Ammon's horn (tissue), 1 donor: ENCODE measurements around the gene TRAPPC2L.

ENCODE experiments used
- DNase-seq: peaks from one replicate; pipeline ENCODE4 v3.0.0-alpha.2; 2016; ENCODE audit warnings: low spot score

TRAPPC2L gene

DNA sequence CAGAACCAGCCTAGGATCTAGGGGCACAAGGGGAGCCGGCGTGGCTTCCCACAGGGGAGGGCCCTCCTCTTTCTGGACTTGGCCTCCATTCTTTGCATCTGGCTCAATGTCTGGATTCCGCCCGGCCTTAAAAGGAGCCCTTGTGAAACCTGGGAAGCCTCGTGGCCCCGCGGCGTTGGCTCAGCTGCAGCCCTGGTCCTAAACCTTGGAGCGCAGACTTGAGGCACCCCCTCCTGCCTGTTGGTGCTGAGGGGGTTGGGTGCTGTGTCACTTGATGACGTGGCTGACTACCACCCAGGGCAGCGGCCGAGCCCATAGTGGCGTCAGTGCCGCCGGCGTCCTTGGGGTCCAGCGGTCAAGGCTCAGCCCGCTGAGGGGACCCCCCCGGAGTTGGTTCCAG lies 4.4 kb downstream of the TRAPPC2L start:
- DNase-seq = no peak

DNA sequence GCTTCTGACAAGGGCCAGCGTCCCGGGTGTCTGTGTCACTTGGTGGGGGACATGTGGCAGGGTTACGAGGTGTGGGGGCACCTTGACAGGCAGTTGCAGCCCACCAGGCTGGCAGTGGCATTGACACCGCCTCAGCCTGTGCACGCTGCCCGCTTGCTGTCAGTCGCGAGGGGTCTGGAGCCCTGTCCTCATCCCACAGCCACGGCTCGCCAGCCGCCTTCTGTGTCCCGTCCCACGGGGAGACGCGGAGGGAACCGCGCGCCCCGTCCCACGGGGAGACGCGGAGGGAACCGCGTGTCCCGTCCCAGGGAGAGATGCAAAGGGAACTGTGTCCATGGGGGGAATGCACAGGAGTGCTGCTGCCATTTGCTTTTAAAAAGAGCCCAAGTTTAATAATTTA lies 6.0 kb downstream of the TRAPPC2L start:
- no peak for DNase-seq

DNA sequence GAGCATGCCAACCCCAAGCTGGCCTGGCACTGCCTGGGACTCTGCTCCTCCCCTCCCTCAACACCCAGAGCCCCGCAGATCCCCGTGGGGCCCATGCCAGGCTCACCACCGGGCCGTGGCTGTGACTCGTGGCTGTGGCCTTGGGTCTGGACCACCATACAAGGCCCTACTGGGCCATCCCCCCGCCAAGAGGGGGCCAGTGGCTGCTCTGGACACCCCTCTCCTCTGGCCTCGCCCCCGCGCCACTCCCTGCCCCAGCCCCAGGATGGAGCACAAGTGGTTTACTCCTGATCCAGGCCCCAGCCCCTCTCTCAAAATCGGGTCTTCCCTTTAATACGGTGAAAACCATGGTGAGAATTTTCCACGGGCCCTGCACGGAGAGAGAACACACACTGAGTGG lies 6.5 kb downstream of the TRAPPC2L start:
- DNase-seq = no peak

DNA sequence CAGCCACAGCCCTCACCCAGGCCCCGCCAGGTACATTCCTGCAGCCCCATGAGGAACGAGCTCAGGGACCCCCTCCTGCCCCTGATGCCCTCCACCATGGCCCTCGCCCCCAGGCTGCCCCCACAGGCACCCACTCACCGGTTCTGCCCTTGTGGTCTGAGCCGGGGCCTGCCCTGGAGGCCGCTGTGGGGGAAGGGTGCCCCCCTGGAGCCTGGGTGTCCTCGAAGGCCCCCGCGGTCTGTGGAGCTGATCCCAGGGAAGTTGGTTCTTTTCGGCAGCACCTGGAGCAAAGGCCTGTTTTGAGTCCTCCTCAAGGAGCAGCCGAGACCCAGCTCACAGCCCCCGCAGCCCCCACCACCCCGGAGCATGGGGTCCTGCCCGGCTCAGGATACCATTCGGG lies 7.2 kb downstream of the TRAPPC2L start:
- DNase-seq = no peak

DNA sequence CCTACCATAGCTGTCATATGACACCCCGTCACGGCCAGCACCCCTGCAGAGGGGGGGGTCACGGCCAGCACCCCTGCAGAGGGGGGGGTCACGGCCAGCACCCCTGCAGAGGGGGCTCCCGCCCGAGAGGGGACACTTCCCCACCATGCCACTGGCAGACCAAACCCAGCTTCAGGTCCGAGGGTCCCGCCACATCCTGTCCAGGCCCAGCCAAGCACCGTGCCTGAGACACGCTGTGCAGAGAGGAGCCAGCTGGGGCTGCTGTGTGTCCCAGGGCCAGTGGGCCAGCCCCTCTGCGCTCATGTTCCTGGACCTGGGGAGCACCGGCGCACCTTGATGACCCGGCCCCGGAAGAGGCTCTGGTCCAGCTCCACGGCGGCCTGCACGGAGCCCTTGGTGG lies 7.6 kb downstream of the TRAPPC2L start:
- DNase-seq = no peak

DNA sequence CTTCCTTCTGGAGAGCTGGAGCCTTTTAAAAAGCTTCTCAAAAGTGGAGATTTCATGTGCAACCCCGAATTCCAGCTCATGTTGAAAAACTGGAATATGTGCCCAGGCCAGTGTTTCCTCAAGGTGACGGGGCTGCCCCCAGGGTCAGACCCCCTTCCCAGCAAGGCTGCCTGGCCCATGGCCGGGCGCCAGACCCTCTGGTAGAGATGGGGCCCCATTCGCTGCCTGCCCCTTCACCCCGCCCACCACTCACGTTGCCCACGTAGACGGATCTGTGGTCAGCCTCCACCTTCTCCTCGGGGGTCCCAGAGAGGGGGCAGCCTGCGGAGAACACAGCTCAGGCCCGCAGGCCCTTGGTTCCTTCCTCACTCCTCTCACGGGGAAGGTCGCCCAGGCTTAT lies 8.4 kb downstream of the TRAPPC2L start:
- DNase-seq = no peak

DNA sequence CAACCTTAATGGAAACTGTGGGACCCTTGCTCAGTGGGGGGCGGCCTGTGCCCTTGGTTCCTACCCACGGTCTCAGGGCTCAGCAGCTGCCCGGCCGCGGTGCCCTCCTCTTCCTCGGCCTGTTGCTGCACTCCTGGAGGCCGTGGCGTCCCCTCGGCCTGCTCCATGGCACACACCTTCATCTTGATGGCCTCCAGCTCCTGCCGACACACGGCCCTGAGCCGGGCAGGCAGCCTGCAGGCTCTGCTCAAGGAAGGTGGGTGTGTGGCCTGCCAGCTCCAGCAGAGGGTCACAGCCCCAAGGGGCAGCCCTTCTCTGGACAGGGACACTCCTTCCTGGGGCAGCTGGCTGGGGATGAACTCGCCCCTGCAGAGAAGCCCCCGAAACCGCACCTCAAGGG lies 8.8 kb downstream of the TRAPPC2L start:
- DNase-seq = no peak

DNA sequence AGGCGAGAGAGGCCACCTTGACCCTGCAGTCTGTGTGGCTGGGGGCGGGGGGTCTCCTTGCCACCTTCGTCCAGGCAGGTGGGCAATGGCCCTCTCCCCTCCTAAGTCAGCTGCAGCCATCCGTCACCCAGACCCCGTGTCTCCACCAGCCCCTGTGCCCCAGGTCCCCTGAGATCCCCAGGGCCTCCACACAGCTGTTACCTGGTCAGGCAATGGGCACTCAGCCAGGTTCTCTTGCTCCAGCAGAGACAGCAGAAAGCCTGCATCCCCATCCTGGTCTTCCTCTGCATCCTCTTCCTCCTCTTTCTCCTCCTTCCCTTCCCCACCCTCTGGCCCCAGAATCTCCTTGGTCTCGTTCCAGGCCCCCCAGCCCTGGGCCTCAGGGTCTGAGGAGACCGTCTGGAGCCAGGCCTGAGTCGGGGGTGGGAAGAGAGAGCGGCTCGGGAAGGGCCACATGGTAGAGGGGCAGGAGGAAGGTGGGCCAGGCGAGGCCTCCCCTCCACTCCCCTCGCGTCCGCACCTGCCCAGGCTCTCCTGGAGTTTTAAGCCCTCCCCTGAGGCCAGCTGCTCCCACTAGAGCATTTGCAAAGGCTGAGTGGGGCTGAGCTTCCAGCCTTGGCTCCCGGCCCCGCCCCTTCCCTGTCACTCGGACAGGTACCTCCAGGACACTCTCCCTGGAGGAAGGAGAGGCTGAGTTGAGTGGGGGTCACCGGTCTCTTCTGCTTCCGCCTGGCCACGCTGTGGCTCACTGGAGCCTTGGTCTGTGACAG lies 9.4 kb downstream of the TRAPPC2L start, which contains the start of gene PABPN1L:
Gene PABPN1L, minus strand, starts transcription at position 510 of the 770 bp plus-strand sequence. Its CDS starts 54 bp downstream, at position 456.
- no peak for DNase-seq

DNA sequence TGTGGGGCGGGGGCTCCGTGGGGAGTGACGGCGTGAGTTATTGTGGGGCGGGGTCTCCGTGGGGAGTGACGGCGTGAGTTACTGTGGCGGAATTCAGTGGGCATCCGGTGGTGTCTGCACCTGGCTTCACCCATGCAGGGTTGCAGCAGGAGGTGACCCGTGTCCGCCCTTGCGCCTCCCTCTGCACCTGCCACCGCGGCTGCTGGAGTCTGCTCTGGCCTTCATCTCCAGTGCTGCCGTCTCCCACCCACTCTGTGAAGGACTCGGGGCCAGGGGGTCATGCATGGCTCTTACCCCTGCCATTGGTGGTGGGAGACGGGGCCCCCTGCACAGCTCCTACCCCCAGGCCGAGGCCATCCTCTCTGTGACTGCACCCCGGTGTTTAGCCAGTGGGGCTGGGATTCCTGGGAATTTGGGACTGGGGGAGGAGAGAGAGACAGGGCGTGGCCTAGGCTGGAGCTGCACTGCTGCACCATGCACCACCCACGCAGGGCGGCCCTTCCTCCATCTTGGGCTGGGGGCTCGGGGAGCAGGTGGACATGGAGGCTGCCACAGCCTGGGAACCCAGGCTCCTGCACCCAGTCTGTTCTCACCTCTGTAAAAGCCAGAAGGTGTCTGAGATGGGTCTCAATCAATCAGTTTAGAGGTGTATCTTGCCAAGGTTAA lies 10.8 kb downstream of the TRAPPC2L start:
- no peak for DNase-seq

DNA sequence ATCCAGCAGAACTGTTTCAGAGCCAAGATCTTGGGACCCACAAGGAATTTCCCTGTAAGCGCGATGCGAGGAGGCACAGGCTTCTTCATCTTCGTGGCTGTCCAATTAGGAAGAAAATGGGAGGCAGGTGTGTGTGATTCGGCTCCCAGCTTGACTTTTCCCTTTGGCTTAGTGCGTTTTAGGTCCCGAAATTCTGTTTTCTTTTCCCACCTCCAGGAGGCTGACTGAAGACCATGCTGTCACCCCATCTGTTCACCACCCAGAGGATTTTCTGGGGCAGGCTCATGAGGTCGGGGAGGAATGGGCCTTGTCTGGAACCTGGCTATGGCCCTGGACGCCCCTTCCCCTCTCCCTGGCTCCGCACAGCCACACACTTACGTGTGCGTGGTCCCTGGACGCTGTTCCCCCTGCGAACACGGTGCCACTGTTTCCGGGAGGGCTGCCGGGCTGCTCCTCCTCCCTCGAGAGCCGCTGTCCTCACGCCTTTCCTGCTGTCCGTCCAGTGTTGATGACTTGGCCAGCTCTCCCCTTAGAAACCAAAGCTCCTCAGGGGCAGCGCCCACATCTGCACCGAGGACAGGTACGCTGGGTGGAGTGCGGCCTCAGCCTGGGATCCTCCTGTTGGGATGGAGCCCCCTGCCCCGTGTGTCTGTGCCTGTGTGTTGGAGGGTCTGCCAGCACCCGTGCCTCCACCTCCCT lies 12.2 kb downstream of the TRAPPC2L start:
- no peak for DNase-seq

DNA sequence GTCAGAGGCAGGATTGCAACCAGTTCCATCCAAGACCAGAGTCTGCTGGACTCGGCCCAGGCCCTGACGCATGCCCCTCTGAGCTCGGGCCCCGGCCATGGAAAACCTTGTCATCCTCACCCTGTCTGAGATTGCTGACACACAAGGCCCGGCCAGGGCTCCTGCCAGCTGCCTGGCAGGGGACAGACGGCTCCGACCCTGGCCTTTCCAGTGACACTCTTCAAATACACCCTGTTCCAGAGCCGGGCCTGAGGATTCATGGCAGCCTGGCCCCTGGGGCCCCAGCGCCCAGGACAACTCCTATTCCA lies 12.7 kb downstream of the TRAPPC2L start:
- DNase-seq = no peak

DNA sequence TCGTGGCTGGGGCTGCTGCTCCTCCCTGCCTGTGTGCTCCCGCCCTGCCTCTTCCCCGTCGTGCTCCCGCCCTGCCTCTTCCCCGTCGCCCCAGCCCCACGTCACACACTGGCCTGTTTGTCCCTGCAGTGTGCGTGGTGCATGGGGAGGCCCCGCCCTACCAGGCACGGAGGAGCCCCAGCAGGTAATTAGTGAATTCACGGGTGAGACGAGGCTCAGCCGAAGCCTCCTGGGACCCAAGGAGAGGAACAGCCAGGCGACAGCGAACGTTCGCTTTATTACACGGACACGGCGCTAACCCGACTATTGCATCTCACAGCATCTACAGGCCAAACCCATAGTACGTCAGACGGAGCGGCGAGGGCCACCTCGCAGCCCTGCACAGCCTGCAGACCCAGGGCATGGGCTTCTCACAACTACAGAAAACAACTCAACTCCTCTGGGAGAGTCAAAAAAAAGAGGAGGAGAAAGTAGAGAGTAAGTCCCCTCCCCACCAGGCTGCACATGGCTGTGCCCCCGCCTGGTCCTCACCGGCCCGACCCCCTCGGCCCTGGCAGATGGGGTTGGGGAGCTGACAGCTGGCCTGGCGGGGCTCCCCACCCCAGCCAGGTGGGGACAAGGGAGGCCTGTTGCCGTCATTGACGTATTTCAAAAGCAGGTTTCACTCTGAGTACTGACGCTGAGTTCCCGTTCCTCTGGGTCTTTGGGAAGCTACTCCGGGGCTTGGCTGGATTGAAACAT lies 13.9 kb downstream of the TRAPPC2L start:
- DNase-seq = no peak

DNA sequence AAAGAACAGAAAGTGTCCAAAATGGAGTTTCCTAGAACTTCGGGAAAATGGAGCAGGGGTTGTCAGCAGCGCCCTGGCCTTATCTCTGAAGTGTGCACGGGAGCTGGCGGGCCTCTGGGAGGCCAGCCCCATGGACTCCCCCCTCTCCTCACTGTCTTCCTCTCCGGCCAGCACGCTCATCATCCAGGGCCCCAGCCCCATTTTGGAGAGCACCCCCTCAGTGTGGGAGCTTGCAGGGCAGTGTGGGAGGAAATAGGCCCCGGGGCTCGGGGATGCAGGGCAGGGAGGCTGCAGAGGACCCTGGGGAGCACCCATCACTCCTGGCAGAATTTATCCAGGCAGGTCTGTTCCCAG lies 14.4 kb downstream of the TRAPPC2L start:
- DNase-seq = no peak

DNA sequence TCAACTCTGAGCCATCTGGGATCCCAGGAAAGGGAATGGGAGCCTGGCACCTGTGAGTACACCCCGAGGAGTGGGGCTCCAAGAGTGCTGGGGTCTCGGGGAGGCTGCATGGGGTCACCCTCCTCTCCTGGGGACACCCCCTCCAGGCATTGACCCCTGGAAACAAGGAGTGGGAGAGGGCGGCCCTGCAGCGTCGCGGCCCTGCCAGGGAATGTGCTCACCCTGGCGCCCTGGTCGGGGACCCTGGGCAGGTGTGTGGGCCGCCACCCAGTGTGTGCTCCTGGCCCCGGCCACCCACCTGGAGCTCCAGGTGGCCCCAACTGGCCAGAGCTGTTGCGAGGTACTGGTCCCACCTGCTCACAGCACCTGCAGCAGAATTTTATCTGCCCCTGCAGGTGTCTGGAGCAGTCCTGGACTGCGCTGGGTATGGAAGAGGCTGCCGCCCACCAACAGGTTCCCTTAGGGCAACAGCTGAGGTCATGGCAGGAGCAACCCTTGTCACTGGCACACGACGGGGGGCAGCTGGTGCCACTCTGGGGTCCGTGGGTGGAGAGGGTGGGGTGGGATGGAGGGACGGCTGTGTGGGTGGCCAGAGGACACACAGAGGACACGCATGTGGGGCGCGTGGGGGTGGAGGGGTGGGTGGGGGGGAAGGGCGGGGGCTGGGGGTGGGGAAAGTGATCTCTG lies 14.9 kb downstream of the TRAPPC2L start:
- no peak for DNase-seq

DNA sequence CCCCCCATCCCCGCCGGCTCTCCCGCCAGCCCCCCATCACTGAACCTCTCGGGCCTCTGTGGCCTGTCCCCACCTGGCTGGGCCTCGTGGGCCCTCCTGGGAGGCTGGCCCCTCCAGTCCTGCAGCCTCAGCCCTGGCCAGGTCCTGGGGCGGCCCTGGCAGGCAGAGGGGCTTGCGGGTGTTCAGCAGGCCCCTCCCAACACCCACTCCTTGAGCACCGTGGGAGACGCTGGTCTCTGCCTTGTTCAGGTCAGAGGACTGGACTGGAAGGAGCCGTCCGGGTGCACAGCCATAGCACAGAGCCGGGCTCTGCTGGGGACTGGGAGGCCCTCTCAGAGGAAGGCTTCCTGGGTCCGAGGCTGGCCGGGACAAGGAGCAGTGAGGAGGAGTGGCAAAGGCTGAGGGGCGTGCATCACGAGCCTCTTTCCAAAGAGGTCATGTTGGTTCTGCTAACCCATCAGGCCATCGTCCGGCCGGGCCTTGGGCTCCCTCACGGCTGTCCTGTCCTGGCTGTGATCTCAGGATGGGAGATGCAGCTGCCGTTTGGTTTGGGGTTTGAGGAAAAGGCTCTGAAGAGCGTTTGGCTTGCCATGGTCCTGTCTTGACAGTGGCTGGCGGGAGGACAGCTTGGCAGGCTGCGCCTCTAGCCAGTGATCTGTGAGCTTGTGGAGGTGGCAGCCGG lies 15.9 kb downstream of the TRAPPC2L start:
- no peak for DNase-seq

DNA sequence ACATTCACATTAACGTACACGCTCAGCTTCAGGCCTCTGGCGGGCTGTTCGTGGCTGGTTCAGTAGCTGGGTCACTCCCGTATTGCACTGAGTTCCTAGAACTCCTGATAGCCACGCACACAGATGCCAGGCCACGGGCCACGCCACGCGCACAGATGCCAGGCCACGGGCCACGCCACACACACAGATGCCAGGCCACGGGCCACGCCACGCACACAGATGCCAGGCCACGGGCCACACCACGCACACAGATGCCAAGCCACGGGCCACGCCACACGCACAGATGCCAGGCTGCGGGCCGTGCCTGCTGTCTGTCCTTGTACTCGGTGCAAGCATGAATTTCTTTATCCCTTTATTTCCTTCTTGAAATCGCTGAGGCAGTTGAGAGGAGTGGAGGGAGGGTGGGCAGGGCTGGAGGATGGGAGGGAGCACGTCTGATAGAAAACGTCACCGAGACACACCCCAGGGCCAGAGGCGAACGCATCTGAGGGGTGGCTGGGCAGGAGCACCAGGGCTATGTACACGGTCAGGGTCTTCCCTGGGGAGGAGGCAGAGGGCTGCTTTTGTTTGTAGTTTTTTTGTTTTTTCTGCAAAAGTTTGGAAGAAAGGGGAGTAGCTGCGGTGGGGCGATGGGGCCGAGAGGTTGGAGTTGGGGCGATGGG lies 18.1 kb downstream of the TRAPPC2L start:
- no peak for DNase-seq

DNA sequence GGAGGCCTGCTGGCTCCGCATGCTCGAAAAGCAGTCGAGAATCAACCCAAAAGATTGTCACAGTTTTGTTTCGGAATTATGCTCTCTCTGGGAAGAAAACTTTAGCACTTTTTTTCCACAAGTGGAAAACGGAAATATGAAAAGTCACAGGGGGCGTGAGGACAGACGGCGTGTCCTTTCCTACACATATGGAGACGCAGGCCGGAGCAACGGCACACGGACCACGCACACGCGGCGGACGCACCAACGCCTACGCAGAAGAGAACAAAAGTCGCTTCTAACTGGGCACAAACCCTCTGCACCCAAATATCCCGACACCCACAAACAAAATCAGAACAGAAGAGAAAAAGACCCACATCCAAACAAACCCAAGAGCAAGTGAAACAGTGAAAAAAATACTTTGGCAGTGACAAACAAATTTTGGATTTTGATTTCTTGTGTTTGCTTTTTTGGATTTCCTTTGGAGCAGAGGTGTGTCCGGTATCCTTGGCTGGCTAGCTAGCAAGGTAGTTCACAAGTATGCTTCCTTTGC lies 18.8 kb downstream of the TRAPPC2L start:
- DNase-seq = no peak

DNA sequence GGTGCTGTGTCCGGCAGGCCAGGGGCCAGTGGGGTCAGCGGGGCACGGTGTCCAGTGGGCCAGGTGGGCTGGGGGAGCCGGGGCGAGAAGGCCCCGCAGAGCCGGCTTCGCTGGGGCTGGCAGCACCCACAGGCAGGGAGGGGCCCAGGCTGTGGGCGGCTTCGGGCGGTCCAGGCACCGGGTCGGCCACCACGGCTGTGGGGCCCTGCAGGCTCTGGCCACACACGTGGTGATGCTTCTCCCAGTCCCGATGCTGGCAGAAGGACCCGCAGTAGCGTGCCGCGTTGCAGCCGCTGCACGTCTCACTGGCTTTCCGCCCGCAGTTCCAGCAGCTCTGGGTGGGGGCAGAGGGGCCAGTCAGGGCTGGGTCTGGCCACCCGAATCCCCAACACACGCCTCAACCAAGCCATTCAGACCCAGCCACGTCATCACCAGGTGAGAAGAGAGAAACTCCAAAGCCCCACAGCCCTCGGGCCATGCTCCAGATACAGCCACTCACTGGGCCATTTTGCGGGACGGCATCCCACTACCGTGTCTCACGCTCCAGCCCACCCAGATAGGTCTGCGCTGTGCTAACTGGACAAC lies 20.1 kb downstream of the TRAPPC2L start:
- DNase-seq = no peak

DNA sequence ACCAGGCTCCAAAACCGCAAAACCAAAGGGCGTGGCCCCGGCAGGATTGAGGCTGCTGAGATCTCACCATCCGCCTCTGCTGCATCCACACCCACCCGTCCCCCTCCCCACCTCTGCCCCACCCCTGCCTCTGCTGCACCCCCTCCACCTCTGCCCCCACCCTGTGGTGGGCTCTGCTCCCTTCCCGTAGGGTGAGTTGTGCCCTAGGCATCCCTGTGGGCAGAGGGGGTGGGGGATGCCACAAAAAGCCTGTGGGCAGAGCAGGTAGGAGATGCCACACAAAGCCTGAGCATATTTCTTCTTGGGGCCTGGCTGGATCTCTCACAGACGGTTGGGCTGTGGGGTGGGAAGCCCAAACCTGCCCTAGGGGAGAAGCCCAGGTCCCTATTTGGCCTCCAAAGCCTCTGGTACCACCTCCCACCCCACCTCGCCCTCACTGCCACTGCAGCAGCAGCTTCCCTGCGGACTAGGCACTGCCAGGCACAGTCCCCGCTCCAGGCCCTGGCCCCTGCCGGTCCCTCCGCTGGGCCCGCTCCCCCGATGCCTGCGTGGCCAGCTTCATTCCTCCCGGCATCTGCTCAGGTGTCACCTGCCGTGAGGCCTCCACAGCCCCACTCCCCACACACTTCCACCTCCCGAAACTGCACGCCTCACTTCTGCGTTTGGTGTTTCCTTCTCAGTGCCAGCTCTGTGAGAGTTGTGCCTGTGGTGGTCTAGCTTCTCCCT lies 20.8 kb downstream of the TRAPPC2L start:
- DNase-seq = no peak

DNA sequence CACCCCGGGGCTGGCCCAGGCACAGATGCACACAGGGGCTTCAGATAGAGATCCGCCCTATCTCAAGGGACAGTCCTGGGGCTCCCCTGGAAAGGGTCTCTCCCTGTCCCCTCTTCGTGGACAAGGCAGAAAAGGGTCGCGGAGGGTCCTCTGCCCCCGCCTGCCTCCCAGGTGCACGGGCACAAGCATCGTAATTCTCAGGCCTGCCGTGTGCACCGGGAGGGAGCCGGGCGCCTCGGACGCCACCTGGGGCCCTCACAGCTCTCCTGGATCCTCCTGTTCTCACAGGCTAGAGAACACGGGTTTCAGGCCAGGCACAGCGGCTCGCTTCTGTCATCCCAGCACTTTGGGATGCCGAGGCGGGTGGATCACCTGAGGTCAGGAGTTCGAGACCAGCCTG lies 21.4 kb downstream of the TRAPPC2L start:
- no peak for DNase-seq
